Activated CD8-positive, alpha-beta memory T cell treated with anti-CD3 and anti-CD28 coated beads, Interleukin-2, amount 10 ng/mL, durations not matched to agents 7 days and 5 days (primary cell): ENCODE data around the gene OCLN. TPM values are rescaled to one million over a fixed set of nuclear protein-coding genes. Genes with fewer than 3 reads are reported as not detected.
"Not testable (repeated sequence)": the region's sequence is repeated elsewhere in the genome, so short reads cannot be mapped to it uniquely, and the experiment has no call there.

ENCODE experiments used
- ATAC-seq: fragments of 150-1000 bp; cut with Tn5 transposase; one replicate; pipeline ENCODE4 v1.10.0; 2021; ENCODE audit warnings: moderate library complexity
- CTCF ChIA-PET: fragments of 350-600 bp; sonication (Branson Sonifier 250); formaldehyde crosslinking; loops from one replicate; lab custom pipeline; 2021; ENCODE audit warnings: antibody characterized with exemption; lab: Charles Lee
- DNase-seq: peaks from one replicate; pipeline ENCODE4 v3.0.0-alpha.2; 2020
- H3K27ac Mint-ChIP-seq: one replicate; pipeline ENCODE4 v1.8.0; 2021; ENCODE audit warnings: mild to moderate bottlenecking, mixed read lengths
- H3K27me3 Mint-ChIP-seq: one replicate; pipeline ENCODE4 v1.8.0; 2021; ENCODE audit warnings: mixed read lengths
- H3K36me3 Mint-ChIP-seq: one replicate; pipeline ENCODE4 v1.8.0; 2021; ENCODE audit warnings: mild to moderate bottlenecking, mixed read lengths
- H3K4me1 Mint-ChIP-seq: one replicate; pipeline ENCODE4 v1.8.0; 2021; ENCODE audit warnings: mixed read lengths
- H3K4me3 Mint-ChIP-seq: one replicate; pipeline ENCODE4 v1.8.0; 2021; ENCODE audit warnings: mild to moderate bottlenecking, moderate library complexity, mixed read lengths
- H3K9me3 Mint-ChIP-seq: one replicate; pipeline ENCODE4 v1.8.0; 2022; ENCODE audit warnings: low read depth, mixed read lengths
- total RNA-seq, 2 experiments: library from RNA; stranded (reverse); gene quantifications; one replicate each; pipeline ENCODE4 v1.2.3, GENCODE V29; 2021

OCLN gene
- 1 to 10 TPM in 1 of 2 experiments, under 1 TPM in 1; 0.91 to 1.9 TPM for total RNA-seq

GRCh38 chr5:69492391-69492922 lies at the start of gene OCLN:
Gene OCLN, plus strand, starts transcription at chr5:69492790. Its CDS starts 11,455 bp downstream, at chr5:69504245.
- ATAC-seq (peak; percentile 50), DNase-seq (no peak)
- H3K9me3 Mint-ChIP-seq: no peaks in the 10 kb centered on the region
- no peak within 1 kb of the TSS for H3K27ac Mint-ChIP-seq
- H3K4me1 Mint-ChIP-seq: peaks cover 11% of the 10 kb centered on the region
- peak within 1 kb of the TSS; percentile 55 for H3K4me3 Mint-ChIP-seq
- peaks cover 72% of the 10 kb centered on the region for H3K27me3 Mint-ChIP-seq
- CTCF ChIA-PET: no interaction called here
- no peaks in the 10 kb centered on the region for H3K36me3 Mint-ChIP-seq

DNA sequence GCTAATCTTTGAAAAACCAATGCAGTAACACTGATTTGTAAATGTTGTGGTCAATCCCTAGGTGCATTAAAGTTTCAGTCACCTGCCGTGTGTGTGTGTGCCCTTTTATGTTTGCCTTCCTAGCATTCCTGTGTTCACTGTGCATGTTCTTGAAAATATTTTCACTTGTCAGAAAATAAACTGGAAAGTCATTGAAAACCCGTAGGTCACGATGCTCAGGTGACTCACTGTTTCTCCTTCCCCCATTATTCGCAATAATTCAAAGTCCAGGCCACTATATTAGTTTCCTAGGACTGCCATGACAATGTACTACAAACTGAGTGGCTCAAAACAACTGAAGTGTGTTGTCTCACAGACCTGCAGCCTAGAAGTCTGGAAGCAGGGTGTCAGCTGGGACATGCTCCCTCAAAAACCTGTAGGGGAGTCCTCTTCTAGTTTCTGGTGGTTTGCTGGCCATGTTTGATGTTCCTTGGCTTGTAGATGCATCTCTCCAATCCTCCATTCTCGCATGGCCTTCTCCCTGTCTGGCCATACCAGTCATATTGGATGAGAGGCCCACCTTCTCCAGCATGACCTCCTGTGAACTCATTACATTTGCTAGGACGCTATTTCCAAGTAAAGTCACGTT lies 48.3 kb upstream of the OCLN start:
- Mint-ChIP-seq H3K4me1 (no peaks in the 10 kb centered on the region), H3K36me3 (no peaks in the 10 kb centered on the region), H3K27ac (no peak overlapping the region), H3K4me3 (no peak overlapping the region), H3K9me3 (no peaks in the 10 kb centered on the region), H3K27me3 (no peaks in the 10 kb centered on the region)
- ATAC-seq: no peak
- DNase-seq: no peak
- CTCF ChIA-PET: no interaction called here

DNA sequence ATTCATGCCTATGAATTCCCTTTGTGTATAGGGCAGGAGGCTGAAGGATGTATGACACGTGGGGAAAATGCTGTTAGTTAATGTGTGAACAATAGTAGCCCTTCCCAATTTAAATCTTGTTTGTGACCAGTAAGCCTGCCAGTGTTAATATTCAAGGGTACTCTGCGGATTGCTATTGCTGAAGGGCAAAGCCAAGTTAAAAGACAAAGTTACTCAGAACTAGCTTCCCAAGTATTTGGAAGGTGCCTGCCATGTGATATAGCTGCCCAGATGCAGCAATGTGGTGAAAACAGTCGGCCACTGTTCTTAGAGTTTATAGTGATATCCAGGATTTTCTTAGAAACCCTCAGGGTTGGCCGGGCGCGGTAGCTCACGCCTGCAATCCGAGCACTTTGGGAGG lies 43.1 kb upstream of the OCLN start:
- CTCF ChIA-PET: no interaction called here
- H3K4me1 Mint-ChIP-seq: no peaks in the 10 kb centered on the region

DNA sequence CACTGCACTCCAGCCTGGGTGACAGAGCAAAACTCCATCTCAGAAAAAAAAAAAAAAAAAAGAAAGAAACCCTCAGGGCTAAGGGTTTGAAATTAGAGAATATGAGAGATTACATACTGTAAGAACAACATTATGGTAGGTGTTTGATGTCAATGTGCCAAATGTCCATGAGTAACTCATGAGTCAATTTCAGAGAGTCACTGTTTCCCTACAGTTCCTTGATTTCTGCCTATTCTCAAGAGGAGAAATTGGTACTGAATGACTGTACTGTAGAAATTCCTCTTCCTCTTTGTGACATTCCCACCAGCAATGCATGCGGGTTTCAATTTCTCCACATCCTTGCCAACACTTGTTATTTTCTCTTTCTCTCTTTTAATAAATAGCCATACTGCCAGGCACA lies 42.5 kb upstream of the OCLN start:
- H3K4me3 Mint-ChIP-seq: no peak overlapping the region
- no peak overlapping the region for H3K27ac Mint-ChIP-seq
- no peak for ATAC-seq
- no peaks in the 10 kb centered on the region for H3K27me3 Mint-ChIP-seq
- H3K9me3 Mint-ChIP-seq: no peaks in the 10 kb centered on the region
- H3K36me3 Mint-ChIP-seq: no peaks in the 10 kb centered on the region
- no peaks in the 10 kb centered on the region for H3K4me1 Mint-ChIP-seq
- no peak for DNase-seq
- CTCF ChIA-PET: no interaction called here

More for the DNA sequence above, 43.1 kb upstream of the OCLN start:
- no peak overlapping the region for H3K4me3 Mint-ChIP-seq
- ATAC-seq: no peak
- no peaks in the 10 kb centered on the region for H3K9me3 Mint-ChIP-seq
- H3K27me3 Mint-ChIP-seq: no peaks in the 10 kb centered on the region
- DNase-seq: no peak
- no peak overlapping the region for H3K27ac Mint-ChIP-seq
- no peaks in the 10 kb centered on the region for H3K36me3 Mint-ChIP-seq

- DNase-seq, CTCF ChIA-PET, H3K4me1 Mint-ChIP-seq, H3K27ac Mint-ChIP-seq, H3K9me3 Mint-ChIP-seq, H3K36me3 Mint-ChIP-seq, H3K27me3 Mint-ChIP-seq, ATAC-seq, H3K4me3 Mint-ChIP-seq: not testable (repeated sequence)
Measured at GRCh38 chr5:69450527-69450926, 42.1 kb upstream of the OCLN start.

- Mint-ChIP-seq H3K4me3 (no peak overlapping the region), H3K4me1 (no peaks in the 10 kb centered on the region), H3K36me3 (no peaks in the 10 kb centered on the region), H3K27me3 (no peaks in the 10 kb centered on the region), H3K27ac (no peak overlapping the region), H3K9me3 (no peaks in the 10 kb centered on the region)
- CTCF ChIA-PET: interaction anchor here (0.9 kb wide), 1 partner anchor 15 kb away, joined by 3 read pairs; no protein-coding TSS in a partner anchor
- ATAC-seq (no peak), DNase-seq (no peak)
Measured at GRCh38 chr5:69451941-69452647, 40.5 kb upstream of the OCLN start.

- ATAC-seq, H3K27ac Mint-ChIP-seq, H3K36me3 Mint-ChIP-seq, H3K9me3 Mint-ChIP-seq, DNase-seq, H3K27me3 Mint-ChIP-seq, H3K4me3 Mint-ChIP-seq, H3K4me1 Mint-ChIP-seq, CTCF ChIA-PET: not testable (repeated sequence)
Measured at GRCh38 chr5:69453487-69453886, 39.1 kb upstream of the OCLN start.

GRCh38 chr5:69454460-69455249 lies 37.9 kb upstream of the OCLN start:
- DNase-seq (no peak), ATAC-seq (no peak)
- Mint-ChIP-seq H3K27me3 (no peaks in the 10 kb centered on the region), H3K4me3 (no peak overlapping the region), H3K9me3 (no peaks in the 10 kb centered on the region), H3K4me1 (no peaks in the 10 kb centered on the region), H3K36me3 (no peaks in the 10 kb centered on the region), H3K27ac (no peak overlapping the region)
- CTCF ChIA-PET: no interaction called here

- H3K4me1 Mint-ChIP-seq, H3K9me3 Mint-ChIP-seq, H3K27me3 Mint-ChIP-seq, H3K27ac Mint-ChIP-seq, H3K4me3 Mint-ChIP-seq, ATAC-seq, CTCF ChIA-PET, H3K36me3 Mint-ChIP-seq, DNase-seq: not testable (repeated sequence)
Measured at GRCh38 chr5:69455428-69455988, 37.1 kb upstream of the OCLN start.

DNA sequence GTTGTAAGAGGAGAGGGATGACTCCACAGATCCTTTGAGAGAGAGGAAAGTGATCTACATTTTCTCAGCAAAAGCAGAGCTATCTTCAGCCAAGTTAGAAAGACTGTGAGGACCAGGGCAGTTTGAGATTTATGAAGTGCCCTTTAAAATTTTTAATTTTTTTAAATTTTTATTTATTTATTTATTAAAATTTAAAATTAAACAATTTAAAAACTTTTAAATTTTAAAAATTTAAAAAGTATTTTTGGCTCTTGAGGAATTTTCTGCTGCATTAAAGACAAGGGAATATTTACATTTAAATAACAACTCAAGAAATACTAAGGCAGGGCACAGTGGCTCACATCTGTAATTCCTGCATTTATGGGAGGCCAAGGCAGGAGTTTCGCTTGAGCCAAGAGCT lies 30.4 kb upstream of the OCLN start:
- DNase-seq (no peak), ATAC-seq (no peak)
- Mint-ChIP-seq H3K4me1 (no peaks in the 10 kb centered on the region), H3K9me3 (no peaks in the 10 kb centered on the region), H3K27me3 (peaks cover 3% of the 10 kb centered on the region), H3K36me3 (no peaks in the 10 kb centered on the region), H3K27ac (no peak overlapping the region), H3K4me3 (no peak overlapping the region)
- CTCF ChIA-PET: no interaction called here

GRCh38 chr5:69466375-69466774 lies 26.2 kb upstream of the OCLN start:
- H3K36me3 Mint-ChIP-seq, H3K4me3 Mint-ChIP-seq, H3K9me3 Mint-ChIP-seq, H3K27me3 Mint-ChIP-seq, H3K4me1 Mint-ChIP-seq, ATAC-seq, DNase-seq, H3K27ac Mint-ChIP-seq: not testable (repeated sequence)
- CTCF ChIA-PET: interaction anchor here (0.8 to 1.1 kb wide), 2 partner anchors 14 to 421 kb away, joined by 3 read pairs; no protein-coding TSS in a partner anchor

DNA sequence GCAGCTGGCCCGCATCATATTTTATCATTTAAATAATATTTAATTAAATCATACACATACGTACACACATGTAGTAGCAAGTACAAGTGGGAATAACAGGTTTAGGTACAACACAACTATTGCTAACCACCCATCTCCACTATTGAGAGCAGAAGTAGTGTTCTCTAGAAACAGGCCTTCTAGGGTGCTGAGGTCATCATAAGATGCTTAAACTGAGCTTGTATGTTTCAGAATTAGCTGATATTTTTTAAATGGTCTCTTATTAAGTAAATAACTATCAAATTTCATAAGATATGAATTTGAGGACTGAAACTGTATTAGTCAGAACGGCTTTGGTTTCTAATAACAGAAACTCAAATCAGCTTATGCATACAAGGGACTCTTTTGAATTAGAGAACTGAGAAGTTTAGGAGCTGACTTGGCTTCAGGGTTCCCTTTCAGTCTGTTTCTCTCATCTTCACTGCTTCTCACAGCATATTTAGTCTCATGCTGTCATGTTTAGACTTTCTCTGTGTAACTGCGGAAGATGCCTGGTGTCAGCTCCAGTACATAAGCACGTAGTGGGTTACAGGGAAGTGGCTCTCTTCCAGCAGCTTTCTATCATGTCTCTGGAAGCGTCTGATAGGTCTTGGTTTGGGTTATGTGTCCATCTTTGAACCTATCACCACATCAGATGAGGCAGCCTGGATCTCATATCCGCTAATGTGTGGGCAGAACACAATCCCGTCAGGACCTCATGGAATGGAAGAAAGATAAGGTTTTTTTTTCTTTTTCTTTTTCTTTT lies 25.0 kb upstream of the OCLN start:
- Mint-ChIP-seq H3K27me3 (no peaks in the 10 kb centered on the region), H3K27ac (no peak overlapping the region), H3K9me3 (no peaks in the 10 kb centered on the region), H3K4me3 (no peak overlapping the region), H3K36me3 (no peaks in the 10 kb centered on the region), H3K4me1 (no peaks in the 10 kb centered on the region)
- CTCF ChIA-PET: interaction anchor here (1.0 to 1.1 kb wide), 2 partner anchors 14 to 15 kb away, joined by 3 read pairs; no protein-coding TSS in a partner anchor
- DNase-seq (no peak), ATAC-seq (no peak)
